GM18505 (cell line): Measurements from ENCODE around the gene GPN1.

Source experiments
- ATAC-seq: cut with Tn5 transposase; IDR thresholded peaks from one replicate; pipeline ENCODE4 v1.9.1; 2021; ENCODE audit not compliant: unreplicated experiment
- POLR2A ChIP-seq: IDR thresholded peaks from 4 replicates; pipeline ENCODE4 v1.6.1; 2011; ENCODE audit warnings: borderline replicate concordance; ENCODE audit not compliant: insufficient read depth, insufficient read length; ENCODE audit errors: extremely low read depth

Gene GPN1

GRCh38 chr2:27645197-27645596, 16.3 kb downstream of the GPN1 start:
- no peak for ATAC-seq
- TF ChIP-seq POLR2A = no peak

- no peak for TF ChIP-seq POLR2A
- no peak for ATAC-seq
Observed at GRCh38 chr2:27647289-27647688, 18.4 kb downstream of the GPN1 start.

GRCh38 chr2:27647737-27648136, 18.9 kb downstream of the GPN1 start:
- no peak for TF ChIP-seq POLR2A
- no peak for ATAC-seq

GRCh38 chr2:27651056-27651455, 22.2 kb downstream of the GPN1 start:
- no peak for TF ChIP-seq POLR2A
- no peak for ATAC-seq

GRCh38 chr2:27652341-27652740, 23.5 kb downstream of the GPN1 start:
- ATAC-seq = no peak
- TF ChIP-seq POLR2A = no peak

- no peak for ATAC-seq
- no peak for TF ChIP-seq POLR2A
Observed at GRCh38 chr2:27652790-27653189, 23.9 kb downstream of the GPN1 start.

- ATAC-seq = no peak
- TF ChIP-seq POLR2A = no peak
Observed at GRCh38 chr2:27653397-27653796, 24.5 kb downstream of the GPN1 start.

GRCh38 chr2:27655155-27655951, 26.5 kb downstream of the GPN1 start:
- no peak for TF ChIP-seq POLR2A
- ATAC-seq = no peak

GRCh38 chr2:27661371-27661770, 32.5 kb downstream of the GPN1 start:
- no peak for ATAC-seq
- TF ChIP-seq POLR2A = no peak

GRCh38 chr2:27663285-27664153, 34.7 kb downstream of the GPN1 start, which contains the start of the genes SLC4A1AP and SUPT7L:
Gene SLC4A1AP (plus strand): TSS chr2:27663889. CDS start chr2:27663915, 26 bp downstream.
Gene SUPT7L (minus strand): TSS chr2:27663614. CDS start chr2:27662192, 1,422 bp downstream.
- peak; percentile 71 for ATAC-seq
- TF ChIP-seq POLR2A = peak; percentile 80

- ATAC-seq = no peak
Observed at GRCh38 chr2:27664154-27664574, 35.3 kb downstream of the GPN1 start.

GRCh38 chr2:27664622-27665363, 35.9 kb downstream of the GPN1 start:
- no peak for ATAC-seq
- no peak for TF ChIP-seq POLR2A

More at GRCh38 chr2:27664154-27664574, 35.3 kb downstream of the GPN1 start:
- TF ChIP-seq POLR2A = no peak

GRCh38 chr2:27667446-27667845, 38.6 kb downstream of the GPN1 start:
- no peak for TF ChIP-seq POLR2A
- no peak for ATAC-seq
